Fibroblast of skin of back (primary cell): ENCODE results near the gene LRBA.
A peak's percentile ranks its signal among the peaks of the same experiment; 100 is the strongest.

Source experiments
- DNase-seq: peaks from one replicate; pipeline ENCODE4 v3.0.0-alpha.2; 2013

Gene LRBA

GRCh38 chr4:150258569-150258968 lies 756.5 kb downstream of the LRBA start:
- no peak for DNase-seq

GRCh38 chr4:150256841-150257730 lies 758.0 kb downstream of the LRBA start:
- no peak for DNase-seq

GRCh38 chr4:150256225-150256620 lies 758.9 kb downstream of the LRBA start:
- DNase-seq: no peak

GRCh38 chr4:150255610-150256224 lies 759.4 kb downstream of the LRBA start:
- no peak for DNase-seq

- DNase-seq: no peak
These were observed 761.0 kb downstream of the LRBA start for GRCh38 chr4:150253965-150254630.

GRCh38 chr4:150253416-150253815 lies 761.7 kb downstream of the LRBA start:
- DNase-seq: no peak

- no peak for DNase-seq
These were observed 762.3 kb downstream of the LRBA start for GRCh38 chr4:150252741-150253140.

- no peak for DNase-seq
These were observed 762.8 kb downstream of the LRBA start for GRCh38 chr4:150252306-150252705.

- no peak for DNase-seq
These were observed 763.3 kb downstream of the LRBA start for GRCh38 chr4:150251752-150252190.

- DNase-seq: no peak
These were observed 764.0 kb downstream of the LRBA start for GRCh38 chr4:150250998-150251651.

- DNase-seq: no peak
These were observed 764.6 kb downstream of the LRBA start for GRCh38 chr4:150250293-150250997.

- DNase-seq: no peak
These were observed 766.9 kb downstream of the LRBA start for GRCh38 chr4:150248181-150248580.

GRCh38 chr4:150247184-150247583 lies 767.9 kb downstream of the LRBA start:
- no peak for DNase-seq

- DNase-seq: peak; percentile 90
These were observed 770.5 kb downstream of the LRBA start for GRCh38 chr4:150244600-150244999.

GRCh38 chr4:150243932-150244331 lies 771.2 kb downstream of the LRBA start:
- no peak for DNase-seq

GRCh38 chr4:150242820-150243458 lies 772.1 kb downstream of the LRBA start:
- peak; percentile 58 for DNase-seq

GRCh38 chr4:150240011-150240410 lies 775.1 kb downstream of the LRBA start:
- DNase-seq: peak; percentile 35

- no peak for DNase-seq
These were observed 776.5 kb downstream of the LRBA start for GRCh38 chr4:150238591-150238990.

GRCh38 chr4:150237110-150237872 lies 777.8 kb downstream of the LRBA start:
- DNase-seq: peak; percentile 95

GRCh38 chr4:150236626-150237025 lies 778.5 kb downstream of the LRBA start:
- peak; percentile 85 for DNase-seq

- peak; percentile 78 for DNase-seq
These were observed 779.2 kb downstream of the LRBA start for GRCh38 chr4:150235808-150236271.
